NCI-H2227 (cell line): ENCODE data around the gene ARAP3.
A peak's percentile ranks its signal among the peaks of the same experiment; 100 is the strongest.

Source experiments
- DNase-seq: peaks from one replicate; lab custom pipeline; 2025; ENCODE audit not compliant: unreplicated experiment; lab: John Stamatoyannopoulos, UW

The ARAP3 gene

GRCh38 chr5:141701360-141702119 lies 19.5 kb upstream of the ARAP3 start:
- DNase-seq = peak; percentile 5

GRCh38 chr5:141697586-141697985 lies 15.6 kb upstream of the ARAP3 start:
- DNase-seq = no peak

- no peak for DNase-seq
Measured at GRCh38 chr5:141696431-141696830, 14.4 kb upstream of the ARAP3 start.

- peak; percentile 58 for DNase-seq
Measured at GRCh38 chr5:141695627-141696215, 13.7 kb upstream of the ARAP3 start.

- DNase-seq = peak; percentile 10
Measured at GRCh38 chr5:141694479-141694878, 12.4 kb upstream of the ARAP3 start.

GRCh38 chr5:141692919-141693725 lies 11.1 kb upstream of the ARAP3 start:
- peak; percentile 23 for DNase-seq

GRCh38 chr5:141692533-141692888 lies 10.5 kb upstream of the ARAP3 start:
- no peak for DNase-seq

- peak; percentile 86 for DNase-seq
Measured at GRCh38 chr5:141691867-141692532, 10.0 kb upstream of the ARAP3 start.

GRCh38 chr5:141691286-141691866 lies 9.3 kb upstream of the ARAP3 start:
- DNase-seq = no peak

- DNase-seq = no peak
Measured at GRCh38 chr5:141686648-141687416, 4.8 kb upstream of the ARAP3 start.

GRCh38 chr5:141685591-141685990 lies 3.6 kb upstream of the ARAP3 start:
- DNase-seq = no peak

- DNase-seq = peak; percentile 33
Measured at GRCh38 chr5:141683596-141684141, 1.6 kb upstream of the ARAP3 start.

GRCh38 chr5:141681295-141681694 lies 735 bp downstream of the ARAP3 start:
- DNase-seq = no peak

GRCh38 chr5:141680751-141681201 lies 1.3 kb downstream of the ARAP3 start:
- DNase-seq = peak; percentile 22

GRCh38 chr5:141680178-141680577 lies 1.9 kb downstream of the ARAP3 start:
- no peak for DNase-seq

GRCh38 chr5:141677415-141677814 lies 4.6 kb downstream of the ARAP3 start:
- DNase-seq = peak; percentile 35

GRCh38 chr5:141675672-141676071 lies 6.4 kb downstream of the ARAP3 start:
- DNase-seq = no peak

GRCh38 chr5:141674747-141675146 lies 7.3 kb downstream of the ARAP3 start:
- DNase-seq = no peak

GRCh38 chr5:141672841-141673813 lies 8.9 kb downstream of the ARAP3 start:
- peak; percentile 74 for DNase-seq
